SK-N-SH (cell line): ENCODE measurements around the gene LSP1. TPM values are rescaled to one million over a fixed set of nuclear protein-coding genes. Genes with fewer than 3 reads are reported as not detected.

Experiments
- CTCF ChIA-PET: fragments of 300-600, 350-600 bp; formaldehyde crosslinking; extraction: SDS; loops from one replicate; lab custom pipeline; 2021; lab: Yijun Ruan, JAX
- POLR2A ChIA-PET: fragments of 350-600 bp; sonication (Branson Sonifier 250); formaldehyde crosslinking; extraction: SDS; loops from one replicate; lab custom pipeline; 2020; ENCODE audit warnings: antibody characterized with exemption, inconsistent platforms; lab: Yijun Ruan, JAX
- DNase-seq: peaks from one replicate; pipeline ENCODE4 v3.0.0; 2012
- H2AFZ ChIP-seq: fragments of 200-600 bp; sonication (generic); 2 replicates; pipeline ENCODE4 v1.8.1; 2016; ENCODE audit warnings: antibody characterized with exemption, mild to moderate bottlenecking, low read depth
- H3F3A ChIP-seq: fragments of 200-600 bp; sonication (generic); replicated peaks from 2 replicates; pipeline ENCODE3; 2016; ENCODE audit warnings: antibody characterized with exemption, mild to moderate bottlenecking; ENCODE audit not compliant: insufficient read depth
- H3K27ac ChIP-seq, 2 experiments: fragments of 200-500 bp in 1 of 2; fragments of 200-600 bp in 1 of 2; sonication (Bioruptor generic) in 1 of 2; sonication (generic), shearing (Covaris generic) in 1 of 2; 2 replicates each; pipeline versions ENCODE4 v1.5.1 to v1.6.1; 2014 to 2016; ENCODE audit warnings: low read depth in 2 of 2, inconsistent platforms in 1 of 2, low read length in 1 of 2, mild to moderate bottlenecking in 1 of 2, mixed read lengths in 1 of 2
- H3K27me3 ChIP-seq: fragments of 200-600 bp; sonication (generic), shearing (Covaris generic); 2 replicates; pipeline ENCODE4 v1.6.1; 2016; ENCODE audit warnings: mixed run types; ENCODE audit not compliant: insufficient read depth
- H3K36me3 ChIP-seq, 2 experiments: fragments of 200-500 bp in 1 of 2; fragments of 200-600 bp in 1 of 2; sonication (Bioruptor generic) in 1 of 2; sonication (generic) in 1 of 2; replicated peaks in 1 of 2; 2 replicates each; pipeline versions ENCODE3 to v1.5.1; 2014 to 2016; ENCODE audit warnings: low read length in 1 of 2, mild to moderate bottlenecking in 1 of 2; ENCODE audit not compliant: insufficient read depth in 2 of 2, control insufficient read depth in 1 of 2
- H3K4me1 ChIP-seq, 2 experiments: fragments of 200-500 bp in 1 of 2; fragments of 200-600 bp in 1 of 2; sonication (Bioruptor generic) in 1 of 2; sonication (generic), shearing (Covaris generic) in 1 of 2; 2 replicates each; pipeline versions ENCODE4 v1.5.1 to v1.6.1; 2014 to 2016; ENCODE audit warnings: low read depth in 1 of 2, low read length in 1 of 2, mixed run types in 1 of 2; ENCODE audit not compliant: insufficient read depth in 2 of 2, control insufficient read depth in 1 of 2
- H3K4me2 ChIP-seq: fragments of 200-600 bp; sonication (generic), shearing (Covaris generic); 2 replicates; pipeline ENCODE4 v1.6.1; 2017; ENCODE audit warnings: mixed run types
- H3K4me3 ChIP-seq, 2 experiments: fragments of 200-500 bp in 1 of 2; fragments of 200-600 bp in 1 of 2; sonication (Bioruptor generic) in 1 of 2; sonication (generic), shearing (Covaris generic) in 1 of 2; 2 replicates each; pipeline versions ENCODE4 v1.5.1 to v1.8.1; 2014 to 2016; ENCODE audit warnings: low read depth in 2 of 2, inconsistent platforms in 1 of 2, low read length in 1 of 2, mild to moderate bottlenecking in 1 of 2, mixed read lengths in 1 of 2, moderate library complexity in 1 of 2
- H3K79me2 ChIP-seq: fragments of 200-600 bp; sonication (generic); 2 replicates; pipeline ENCODE4 v1.8.1; 2017; ENCODE audit warnings: mild to moderate bottlenecking; ENCODE audit not compliant: insufficient read depth
- H3K9ac ChIP-seq: fragments of 200-600 bp; sonication (generic); 2 replicates; pipeline ENCODE4 v1.6.1; 2017; ENCODE audit warnings: mixed run types
- H3K9me2 ChIP-seq: fragments of 200-600 bp; sonication (generic); 2 replicates; pipeline ENCODE4 v1.6.1; 2017; ENCODE audit warnings: mixed run types
- H3K9me3 ChIP-seq: fragments of 200-600 bp; sonication (generic); 2 replicates; pipeline ENCODE4 v1.6.1; 2017; ENCODE audit warnings: mixed run types, mild to moderate bottlenecking, moderate library complexity
- H4K20me1 ChIP-seq: fragments of 200-600 bp; sonication (generic); 2 replicates; pipeline ENCODE4 v1.6.1; 2017; ENCODE audit warnings: mild to moderate bottlenecking, mixed run types; ENCODE audit not compliant: insufficient read depth
- CHD2 ChIP-seq: fragments of 150-350 bp; IDR thresholded peaks from 2 replicates; pipeline ENCODE4 v1.6.1; 2018; ENCODE audit warnings: low read length; ENCODE audit not compliant: partially characterized antibody
- EP300 ChIP-seq, 2 experiments: IDR thresholded peaks; 2 replicates each; pipeline versions ENCODE4 v1.4.0 to v1.6.1; 2012; ENCODE audit warnings: borderline replicate concordance in 1 of 2, low read depth in 1 of 2, low read length in 1 of 2
- EZH2phosphoT487 ChIP-seq: fragments of 200-600 bp; sonication (generic); IDR thresholded peaks from 2 replicates; pipeline ENCODE4 v1.6.1; 2017; ENCODE audit warnings: low read depth, mixed run types, mild to moderate bottlenecking, antibody characterized with exemption, moderate library complexity, borderline replicate concordance
- GABPA ChIP-seq: IDR thresholded peaks from 2 replicates; pipeline ENCODE4 v1.4.0; 2012; ENCODE audit warnings: low read depth, mild to moderate bottlenecking
- IRF3 ChIP-seq: fragments of 150-350 bp; IDR thresholded peaks from 2 replicates; pipeline ENCODE4 v1.6.1; 2016; ENCODE audit warnings: mild to moderate bottlenecking, low read depth, low read length
- JUND ChIP-seq: IDR thresholded peaks from 2 replicates; pipeline ENCODE4 v1.4.0; 2012
- POLR2AphosphoS5 ChIP-seq: IDR thresholded peaks from 2 replicates; pipeline ENCODE4 v1.6.1; 2012; ENCODE audit warnings: low read depth, low read length
- RFX5 ChIP-seq: IDR thresholded peaks from 2 replicates; pipeline ENCODE4 v1.6.1; 2012; ENCODE audit warnings: mild to moderate bottlenecking, improper control_type of control experiment, low read length
- SIN3A ChIP-seq: IDR thresholded peaks from 2 replicates; pipeline ENCODE4 v1.6.1; 2012; ENCODE audit warnings: low read depth, mild to moderate bottlenecking, low read length, moderate library complexity, borderline replicate concordance
- SMC3 ChIP-seq: IDR thresholded peaks from 2 replicates; pipeline ENCODE4 v1.6.1; 2012; ENCODE audit warnings: low read depth, low read length, improper control_type of control experiment
- ZBTB33 ChIP-seq: IDR thresholded peaks from 2 replicates; pipeline ENCODE4 v1.4.0; 2012; ENCODE audit warnings: low read depth, borderline replicate concordance
- WGBS: methylation state at CpG from one replicate; pipeline ENCODE4 v1.1.6; 2017; ENCODE audit warnings: low lambda C conversion rate; 5-methylcytosine and 5-hydroxymethylcytosine counted together
- polyA plus RNA-seq, 3 experiments: library from polyadenylated mRNA; depleted of rRNA; stranded (reverse); fragments of >200 nt; gene quantifications; 2 replicates each; pipeline ENCODE4 v1.2.3, GENCODE V29; 2012

Gene LSP1
- polyA plus RNA-seq, 1 of the 3 experiments (the other 2 are of a cell fraction), result 0.38 TPM

DNA sequence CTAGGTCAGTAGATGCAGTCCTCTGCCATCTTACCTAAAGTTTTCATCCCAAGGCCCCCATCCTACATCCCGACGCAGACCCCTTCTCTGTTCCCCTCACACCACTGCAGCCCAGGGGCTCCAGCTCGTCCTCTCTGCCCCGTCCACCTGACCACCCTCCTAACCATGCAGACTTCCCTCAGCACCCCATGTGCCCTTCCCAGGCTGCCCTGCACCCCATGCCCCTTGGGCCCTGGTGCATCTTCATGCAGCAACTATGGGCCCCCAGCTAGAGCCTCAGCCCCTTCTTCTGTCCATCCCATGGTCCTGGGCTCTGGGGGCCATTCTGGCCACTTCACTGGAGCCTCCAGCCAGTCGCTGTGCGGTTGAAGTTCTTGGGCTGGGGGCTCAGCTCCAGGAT lies 35.9 kb downstream of the LSP1 start:
- no peaks in the 10 kb centered on the region for H3K27me3 ChIP-seq
- no peaks in the 10 kb centered on the region for H3K9me2 ChIP-seq
- POLR2A ChIA-PET, result no interaction called here
- H3K79me2 ChIP-seq, result no peaks in the 10 kb centered on the region
- no peaks in the 10 kb centered on the region for H3K36me3 ChIP-seq
- H3F3A ChIP-seq, result no peaks in the 10 kb centered on the region
- peaks cover 0 to 6% of the 10 kb centered on the region in 2 experiments; a peak in 1 of 4 replicates for H3K4me1 ChIP-seq
- CTCF ChIA-PET, result interaction anchor here (0.7 to 2.1 kb wide), 6 partner anchors 13 to 263 kb away, joined by 3 to 11 read pairs (median 6); no protein-coding TSS in a partner anchor
- H4K20me1 ChIP-seq, result no peaks in the 10 kb centered on the region
- TF ChIP-seq JUND, result no peak
- no peak for TF ChIP-seq POLR2AphosphoS5
- TF ChIP-seq EP300 (IDR thresholded peaks at IDR 0.05; ENCODE audit: borderline replicate concordance in 1 of 2, low read depth in 1 of 2, low read length in 1 of 2), result no peak
- no peak for TF ChIP-seq SMC3
- TF ChIP-seq ZBTB33, result no peak
- peak; percentile 25 for DNase-seq
- no peak overlapping the region for H3K9ac ChIP-seq
- WGBS, result 66% methylated on average over 5 of the region's 6 CpGs
- H3K4me3 ChIP-seq, result no peak overlapping the region
- no peaks in the 10 kb centered on the region for H3K9me3 ChIP-seq
- H2AFZ ChIP-seq, result no peak overlapping the region
- H3K27ac ChIP-seq, result no peak overlapping the region
- H3K4me2 ChIP-seq, result no peak overlapping the region

GRCh38 chr11:1889224-1889930 lies 36.5 kb downstream of the LSP1 start:
- POLR2A ChIA-PET, result no interaction called here

More at GRCh38 chr11:1889224-1889930, 36.5 kb downstream of the LSP1 start:
- Histone ChIP-seq H3K79me2 (no peaks in the 10 kb centered on the region), H3K9ac (no peak overlapping the region), H3K27ac (no peak overlapping the region), H3K4me2 (no peak overlapping the region), H3K4me1 (peaks cover 0 to 6% of the 10 kb centered on the region in 2 experiments; a peak in 1 of 4 replicates), H3K27me3 (no peaks in the 10 kb centered on the region), H3K9me2 (no peaks in the 10 kb centered on the region), H3F3A (no peaks in the 10 kb centered on the region), H3K9me3 (no peaks in the 10 kb centered on the region), H3K4me3 (no peak overlapping the region), H4K20me1 (no peaks in the 10 kb centered on the region), H2AFZ (no peak overlapping the region), H3K36me3 (no peaks in the 10 kb centered on the region)
- CTCF ChIA-PET, result interaction anchor here (1.5 to 2.1 kb wide), 3 partner anchors 28 to 262 kb away, joined by 7 to 11 read pairs (median 9); no protein-coding TSS in a partner anchor
- WGBS, result 0% methylated on average over 1 of the region's 34 CpGs
- TF ChIP-seq IRF3, result no peak
- no peak for TF ChIP-seq EZH2phosphoT487
- TF ChIP-seq SIN3A, result no peak
- TF ChIP-seq CHD2, result no peak
- no peak for TF ChIP-seq RFX5
- TF ChIP-seq JUND, result no peak
- no peak for TF ChIP-seq GABPA
- peak; percentile 29 for DNase-seq
